ENCODE measurements around the gene SRPK1. TPM values are rescaled to one million over a fixed set of nuclear protein-coding genes. Genes with fewer than 3 reads are reported as not detected.
A peak's percentile ranks its signal among the peaks of the same experiment; 100 is the strongest.
"Not testable (repeated sequence)": the region's sequence is repeated elsewhere in the genome, so short reads cannot be mapped to it uniquely, and the experiment has no call there.

The SRPK1 gene
- 30.7 TPM for total RNA-seq

- DNase-seq (ENCODE audit: low read depth in 2 of 3, low spot score in 2 of 3) = peak; percentile 80 to 90 (median 88)
These were observed at the start of gene SRPK1 for GRCh38 chr6:35920793-35921732. TSS of gene SRPK1 (minus strand) at chr6:35921098. CDS start at chr6:35921056, 42 bp downstream.

DNA sequence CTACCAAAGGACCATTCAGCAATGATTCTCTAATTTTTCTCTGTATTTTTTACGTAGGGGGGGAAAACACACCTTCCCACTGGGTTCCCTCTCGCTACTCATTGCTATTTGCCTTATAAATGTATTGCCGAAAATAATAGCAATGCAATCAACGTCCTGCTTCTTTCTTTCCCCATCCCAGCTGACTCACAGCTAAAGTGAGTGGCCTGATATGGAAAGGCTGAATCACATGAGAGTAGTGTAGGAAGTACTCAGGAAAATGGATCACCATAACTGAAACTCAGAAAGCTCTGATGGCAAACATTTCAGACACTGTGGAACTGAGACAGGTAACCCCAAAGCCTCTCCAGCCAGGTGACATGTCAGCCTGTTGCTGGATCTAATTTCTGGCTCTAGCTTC lies 49.3 kb upstream of the SRPK1 start:
- DNase-seq (ENCODE audit: low read depth in 2 of 3, low spot score in 2 of 3) = no peak

- no peak for DNase-seq (ENCODE audit: low read depth in 2 of 3, low spot score in 2 of 3)
These were observed 48.7 kb upstream of the SRPK1 start for GRCh38 chr6:35969646-35970045.

DNA sequence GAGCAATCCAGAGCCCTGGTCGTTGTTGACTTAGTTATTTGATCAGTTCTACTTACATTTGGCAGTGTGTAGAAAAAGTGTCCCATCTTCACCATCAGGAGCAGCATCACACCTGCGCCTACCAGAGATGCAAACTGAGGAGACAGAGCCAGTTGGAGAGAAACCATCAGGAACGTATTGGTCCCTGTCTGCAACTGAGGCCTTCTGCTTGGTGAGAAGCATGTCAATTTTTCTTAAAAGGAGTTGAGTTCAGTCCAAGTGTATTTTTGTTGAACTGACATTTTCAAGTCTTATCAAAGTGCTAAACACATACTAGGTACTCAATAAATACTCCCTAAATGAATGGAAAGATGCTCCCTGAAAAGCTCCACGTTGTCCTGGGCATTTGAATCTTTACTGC lies 47.9 kb upstream of the SRPK1 start:
- no peak for DNase-seq (ENCODE audit: low read depth in 2 of 3, low spot score in 2 of 3)

DNA sequence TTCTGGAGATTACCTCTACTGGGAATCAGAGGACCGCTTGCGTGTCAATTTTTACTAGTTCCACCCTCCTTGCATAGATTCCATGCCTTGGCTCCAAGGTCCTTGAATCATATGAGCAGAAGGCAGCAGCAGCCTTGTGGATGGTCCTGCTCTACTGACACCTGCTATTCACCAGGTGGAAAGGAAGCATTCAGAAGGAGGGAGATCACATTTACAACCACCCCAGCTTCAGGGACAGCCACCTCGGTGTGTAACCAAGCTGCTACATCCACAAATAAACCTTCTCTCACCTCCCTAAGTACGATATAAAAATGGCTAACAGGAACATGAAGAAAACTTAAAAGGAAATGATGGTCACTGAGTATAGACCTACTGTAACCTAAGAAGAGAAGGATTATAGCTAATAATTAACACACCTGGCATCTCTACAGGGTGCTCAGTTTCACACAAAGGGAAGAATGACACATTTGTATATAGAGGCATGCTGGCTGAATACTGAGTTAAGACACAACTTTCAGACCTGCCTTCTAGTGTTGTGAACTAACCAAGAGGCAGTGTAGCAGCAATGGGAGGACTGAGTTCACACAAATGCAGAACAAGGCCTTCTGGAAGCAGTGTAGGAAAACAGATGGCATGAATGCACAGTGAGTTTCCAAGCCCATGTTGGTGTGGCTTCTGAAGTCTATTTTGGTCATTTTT lies 46.3 kb upstream of the SRPK1 start:
- DNase-seq (ENCODE audit: low read depth in 2 of 3, low spot score in 2 of 3) = no peak

GRCh38 chr6:35962779-35963560 lies 42.1 kb upstream of the SRPK1 start:
- no peak for DNase-seq (ENCODE audit: low read depth in 2 of 3, low spot score in 2 of 3)

DNA sequence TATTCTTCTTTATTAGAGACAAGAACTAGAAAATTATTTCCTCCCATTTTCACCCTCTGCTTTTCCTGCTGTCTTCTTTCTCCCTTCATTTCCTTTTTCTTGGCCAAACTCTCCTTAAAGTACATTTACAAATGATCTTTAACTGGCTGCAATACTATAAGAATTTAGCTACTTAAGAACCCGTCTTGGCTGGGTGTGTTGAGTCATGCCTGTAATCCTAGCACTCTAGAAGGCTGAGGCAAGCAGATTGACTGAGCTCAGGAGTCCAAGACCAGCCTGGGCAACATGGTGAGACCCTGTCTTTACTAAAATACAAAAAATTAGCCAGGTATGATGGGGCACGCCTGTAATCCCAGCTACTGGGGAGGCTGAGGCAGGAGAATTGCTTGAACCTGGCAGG lies 39.3 kb upstream of the SRPK1 start:
- DNase-seq (ENCODE audit: low read depth in 2 of 3, low spot score in 2 of 3) = no peak

- DNase-seq (ENCODE audit: low read depth in 2 of 3, low spot score in 2 of 3) = peak in 1 of 3 donors; percentile 14
These were observed 35.1 kb upstream of the SRPK1 start for GRCh38 chr6:35955970-35956369.

GRCh38 chr6:35955521-35955920 lies 34.6 kb upstream of the SRPK1 start:
- DNase-seq (ENCODE audit: low read depth in 2 of 3, low spot score in 2 of 3) = no peak

DNA sequence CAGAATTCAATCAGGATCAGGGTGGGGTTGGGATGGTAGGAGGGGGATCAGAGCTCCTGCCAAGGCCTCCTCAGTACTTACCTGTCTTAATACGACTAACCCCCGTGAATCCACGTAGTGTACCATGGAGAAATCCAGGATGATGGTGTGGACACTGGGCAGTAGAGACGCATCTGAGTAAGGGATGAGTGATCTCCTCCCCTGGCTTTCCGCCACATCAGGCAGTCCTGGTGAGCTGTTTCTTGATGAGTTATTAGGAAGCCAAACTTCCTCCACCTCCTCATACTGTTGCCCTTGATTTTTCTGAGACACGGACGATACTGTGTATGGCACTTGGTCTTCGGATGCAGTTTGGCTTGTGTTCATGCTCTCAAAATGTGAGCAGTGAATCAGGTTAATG lies 34.2 kb upstream of the SRPK1 start:
- DNase-seq (ENCODE audit: low read depth in 2 of 3, low spot score in 2 of 3) = no peak

GRCh38 chr6:35954333-35954732 lies 33.4 kb upstream of the SRPK1 start:
- no peak for DNase-seq (ENCODE audit: low read depth in 2 of 3, low spot score in 2 of 3)

- peak in 2 of 3 donors; percentile 12 to 15 for DNase-seq (ENCODE audit: low read depth in 2 of 3, low spot score in 2 of 3)
These were observed 27.8 kb upstream of the SRPK1 start for GRCh38 chr6:35948725-35949124.

GRCh38 chr6:35945650-35946025 lies 24.7 kb upstream of the SRPK1 start:
- no peak for DNase-seq (ENCODE audit: low read depth in 2 of 3, low spot score in 2 of 3)

DNA sequence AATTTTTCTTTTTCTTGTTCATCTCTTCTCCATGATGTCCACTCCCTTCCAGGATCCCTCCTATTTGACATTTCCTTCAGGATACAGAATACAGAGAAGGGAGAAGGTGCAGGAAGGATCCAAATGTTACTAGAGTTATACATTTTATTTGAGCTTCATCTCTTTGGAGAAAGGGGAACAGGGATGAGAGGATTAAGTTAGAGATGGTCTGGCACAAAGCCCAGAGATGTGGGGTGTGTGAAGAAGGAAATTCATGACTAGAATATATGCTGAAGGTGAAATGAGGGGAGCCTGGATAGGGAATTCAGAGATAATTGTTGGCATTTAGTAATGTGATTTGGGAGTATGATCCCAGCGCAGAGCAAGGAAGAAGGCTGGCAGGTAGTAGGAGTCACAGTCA lies 22.5 kb upstream of the SRPK1 start:
- no peak for DNase-seq (ENCODE audit: low read depth in 2 of 3, low spot score in 2 of 3)

DNA sequence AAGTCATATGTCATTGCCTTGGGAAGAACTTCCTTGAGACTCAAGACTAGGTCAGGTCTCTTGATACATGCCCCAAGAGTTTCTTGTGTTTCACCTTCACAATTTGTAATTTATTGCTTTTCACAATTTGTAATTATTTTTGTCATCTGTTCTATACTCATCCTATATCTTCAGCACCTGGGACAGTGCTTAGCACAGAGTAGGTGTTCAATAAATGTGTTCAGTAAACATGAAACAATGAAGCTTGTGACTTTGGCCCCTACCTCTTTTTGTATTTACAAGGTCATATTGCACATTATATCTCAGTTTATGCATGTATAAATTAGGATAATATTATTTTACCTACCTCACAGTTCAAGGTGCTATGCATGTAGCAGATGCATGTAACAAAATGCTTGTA lies 21.5 kb upstream of the SRPK1 start:
- DNase-seq (ENCODE audit: low read depth in 2 of 3, low spot score in 2 of 3) = no peak

DNA sequence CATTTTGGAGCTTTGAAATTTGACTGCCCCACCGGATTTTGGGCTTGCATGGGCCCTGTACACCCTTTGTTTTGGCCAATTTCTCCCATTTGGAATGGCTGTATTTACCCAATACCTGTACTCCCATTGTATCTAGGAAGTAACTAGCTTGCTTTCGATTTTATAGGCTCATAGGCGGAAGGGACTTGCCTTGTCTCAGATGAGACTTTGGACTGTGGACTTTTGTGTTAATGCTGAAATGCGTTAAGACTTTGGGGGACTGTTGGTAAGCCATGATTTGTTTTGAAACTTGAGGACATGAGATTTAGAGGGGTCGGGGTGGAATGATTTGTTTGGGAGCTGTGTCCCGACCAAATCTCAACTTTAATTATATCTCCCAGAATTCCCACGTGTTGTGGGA lies 20.3 kb upstream of the SRPK1 start:
- DNase-seq (ENCODE audit: low read depth in 2 of 3, low spot score in 2 of 3) = not testable (repeated sequence)

GRCh38 chr6:35940014-35940413 lies 19.1 kb upstream of the SRPK1 start:
- DNase-seq (ENCODE audit: low read depth in 2 of 3, low spot score in 2 of 3) = not testable (repeated sequence)

GRCh38 chr6:35939259-35939658 lies 18.4 kb upstream of the SRPK1 start:
- not testable (repeated sequence) for DNase-seq (ENCODE audit: low read depth in 2 of 3, low spot score in 2 of 3)

- no peak for DNase-seq (ENCODE audit: low read depth in 2 of 3, low spot score in 2 of 3)
These were observed 15.9 kb upstream of the SRPK1 start for GRCh38 chr6:35936681-35937359.

GRCh38 chr6:35935469-35935868 lies 14.6 kb upstream of the SRPK1 start:
- no peak for DNase-seq (ENCODE audit: low read depth in 2 of 3, low spot score in 2 of 3)

- no peak for DNase-seq (ENCODE audit: low read depth in 2 of 3, low spot score in 2 of 3)
These were observed 12.9 kb upstream of the SRPK1 start for GRCh38 chr6:35933844-35934243.
